H9 (cell line): ENCODE measurements around the gene BCL11B. TPM values are rescaled to one million over a fixed set of nuclear protein-coding genes. Genes with fewer than 3 reads are reported as not detected.

Experiments
- DNase-seq: peaks from one replicate; pipeline ENCODE4 v3.0.0-alpha.2; 2017
- H2AFZ ChIP-seq: one replicate; pipeline ENCODE4 v1.6.1; 2013; ENCODE audit warnings: mild to moderate bottlenecking, low read length, control low read depth, moderate library complexity
- H2AK5ac ChIP-seq: 2 replicates; pipeline ENCODE4 v1.6.1; 2013; ENCODE audit warnings: low read length, control low read depth, mixed read lengths; ENCODE audit not compliant: insufficient read length
- H2BK120ac ChIP-seq: one replicate; pipeline ENCODE4 v1.6.1; 2013; ENCODE audit warnings: low read depth, mild to moderate bottlenecking, low read length, control low read depth, inconsistent platforms; ENCODE audit not compliant: poor library complexity, severe bottlenecking
- H2BK12ac ChIP-seq: 2 replicates; pipeline ENCODE4 v1.6.1; 2013; ENCODE audit warnings: low read length, control low read depth, mixed read lengths, low read depth; ENCODE audit not compliant: insufficient read length
- H2BK15ac ChIP-seq: 2 replicates; pipeline ENCODE4 v1.6.1; 2013; ENCODE audit warnings: low read depth, low read length, control low read depth
- H2BK20ac ChIP-seq: one replicate; pipeline ENCODE4 v1.6.1; 2013; ENCODE audit warnings: low read depth, mild to moderate bottlenecking, low read length, control low read depth, inconsistent platforms; ENCODE audit not compliant: poor library complexity, severe bottlenecking
- H2BK5ac ChIP-seq: 2 replicates; pipeline ENCODE4 v1.6.1; 2013; ENCODE audit warnings: low read length, control low read depth, mixed read lengths; ENCODE audit not compliant: insufficient read length
- H3K14ac ChIP-seq: 2 replicates; pipeline ENCODE4 v1.6.1; 2013; ENCODE audit warnings: low read length, control low read depth; ENCODE audit not compliant: insufficient read depth
- H3K18ac ChIP-seq: 2 replicates; pipeline ENCODE4 v1.6.1; 2013; ENCODE audit warnings: low read depth, mild to moderate bottlenecking, mixed read lengths, low read length, control low read depth; ENCODE audit not compliant: insufficient read length
- H3K23ac ChIP-seq: 2 replicates; pipeline ENCODE4 v1.6.1; 2013; ENCODE audit warnings: low read length, control low read depth, mixed read lengths, low read depth; ENCODE audit not compliant: insufficient read length
- H3K23me2 ChIP-seq: 2 replicates; pipeline ENCODE4 v1.6.1; 2013; ENCODE audit warnings: low read depth, mild to moderate bottlenecking, mixed read lengths, low read length, control low read depth; ENCODE audit not compliant: insufficient read length, poor library complexity, severe bottlenecking
- H3K27ac ChIP-seq: 2 replicates; pipeline ENCODE4 v1.5.1; 2013; ENCODE audit warnings: low read length, control low read depth, mixed read lengths, low read depth; ENCODE audit not compliant: insufficient read length
- H3K27me3 ChIP-seq: 2 replicates; pipeline ENCODE4 v1.6.1; 2013; ENCODE audit warnings: low read length, control low read depth, inconsistent platforms; ENCODE audit not compliant: insufficient read depth
- H3K4ac ChIP-seq: 2 replicates; pipeline ENCODE4 v1.6.1; 2013; ENCODE audit warnings: low read depth, mild to moderate bottlenecking, control low read depth, inconsistent platforms, low read length, moderate library complexity
- H3K4me1 ChIP-seq: 2 replicates; pipeline ENCODE4 v1.6.1; 2013; ENCODE audit warnings: low read length, control low read depth, inconsistent platforms; ENCODE audit not compliant: insufficient read depth
- H3K4me2 ChIP-seq: 2 replicates; pipeline ENCODE4 v1.6.1; 2013; ENCODE audit warnings: low read length, control low read depth, mixed read lengths; ENCODE audit not compliant: insufficient read length, insufficient read depth
- H3K56ac ChIP-seq: 2 replicates; pipeline ENCODE4 v1.6.1; 2013; ENCODE audit warnings: low read depth, mild to moderate bottlenecking, mixed read lengths, low read length, control low read depth; ENCODE audit not compliant: insufficient read length
- H3K79me1 ChIP-seq: 2 replicates; pipeline ENCODE4 v1.6.1; 2013; ENCODE audit warnings: low read depth, mild to moderate bottlenecking, moderate library complexity, low read length, control low read depth, inconsistent platforms; ENCODE audit not compliant: insufficient read depth, poor library complexity, severe bottlenecking
- H3K79me2 ChIP-seq: 2 replicates; pipeline ENCODE4 v1.6.1; 2013; ENCODE audit warnings: low read length, control low read depth, inconsistent platforms; ENCODE audit not compliant: insufficient read depth
- H3K9ac ChIP-seq: 2 replicates; pipeline ENCODE4 v1.6.1; 2013; ENCODE audit warnings: low read length, control low read depth, mixed read lengths; ENCODE audit not compliant: insufficient read length; ENCODE audit errors: extremely low read depth
- H3K9me3 ChIP-seq: one replicate; pipeline ENCODE4 v1.6.1; 2013; ENCODE audit warnings: low read depth, low read length, inconsistent platforms; ENCODE audit not compliant: control insufficient read depth
- H3T11ph ChIP-seq: one replicate; pipeline ENCODE4 v1.6.1; 2013; ENCODE audit warnings: mild to moderate bottlenecking, low read length, control low read depth, inconsistent platforms
- H4K20me1 ChIP-seq: one replicate; pipeline ENCODE4 v1.6.1; 2013; ENCODE audit not compliant: control insufficient read depth, insufficient read length, insufficient read depth
- H4K5ac ChIP-seq: 2 replicates; pipeline ENCODE4 v1.6.1; 2013; ENCODE audit warnings: low read depth, mild to moderate bottlenecking, mixed read lengths, low read length, control low read depth; ENCODE audit not compliant: insufficient read length
- H4K8ac ChIP-seq: replicated peaks from 2 replicates; pipeline ENCODE4 v1.6.1; 2013; ENCODE audit warnings: low read length, control low read depth, mixed read lengths, low read depth; ENCODE audit not compliant: insufficient read length
- H4K91ac ChIP-seq: 2 replicates; pipeline ENCODE4 v1.6.1; 2013; ENCODE audit warnings: low read depth, mild to moderate bottlenecking, moderate library complexity, mixed read lengths, low read length, control low read depth; ENCODE audit not compliant: insufficient read length
- H3K27ac Mint-ChIP-seq, 3 experiments: 2 replicates in 2 of 3; 3 replicates in 1 of 3; pipeline ENCODE4 v1.8.0; 2020 to 2021; ENCODE audit warnings: mixed read lengths in 3 of 3, mild to moderate bottlenecking in 1 of 3, moderate library complexity in 1 of 3
- H3K27me3 Mint-ChIP-seq: 2 replicates; pipeline ENCODE4 v1.8.0; 2021; ENCODE audit warnings: low read depth, mild to moderate bottlenecking, moderate library complexity, mixed read lengths
- H3K36me3 Mint-ChIP-seq, 3 experiments: 2 replicates in 2 of 3; 3 replicates in 1 of 3; pipeline ENCODE4 v1.8.0; 2020 to 2021; ENCODE audit warnings: low read depth in 3 of 3, mixed read lengths in 3 of 3; ENCODE audit not compliant: insufficient read depth in 1 of 3
- H3K4me1 Mint-ChIP-seq, 2 experiments: 2 replicates each; pipeline ENCODE4 v1.8.0; 2020; ENCODE audit warnings: mixed read lengths in 2 of 2
- H3K4me3 Mint-ChIP-seq, 2 experiments: 2 replicates in 1 of 2; 3 replicates in 1 of 2; pipeline ENCODE4 v1.8.0; 2020 to 2021; ENCODE audit warnings: mild to moderate bottlenecking in 2 of 2, mixed read lengths in 2 of 2, moderate library complexity in 1 of 2
- H3K9me3 Mint-ChIP-seq, 2 experiments: 2 replicates in 1 of 2; 3 replicates in 1 of 2; pipeline ENCODE4 v1.8.0; 2020; ENCODE audit warnings: mild to moderate bottlenecking in 2 of 2, mixed read lengths in 2 of 2, moderate library complexity in 1 of 2
- WGBS: extraction: QIAGEN DNeasy Blood & Tissue Kit; methylation state at CpG from one replicate; pipeline ENCODE4 v1.1.7; 2013; ENCODE audit warnings: missing lambda C conversion rate, low lambda C conversion rate, mixed read lengths; ENCODE audit not compliant: insufficient read length; ENCODE audit errors: extremely low coverage; 5-methylcytosine and 5-hydroxymethylcytosine counted together
- total RNA-seq: library from RNA; stranded (reverse); gene quantifications from 2 replicates; pipeline ENCODE4 v1.2.1, GENCODE V29; 2021
- TF ChIP-seq, protein P1 (sequence below): fragments of 200-600 bp; sonication (generic); conservative IDR thresholded peaks from 3 replicates; pipeline ENCODE4 v1.8.0; 2021; ENCODE audit warnings: antibody characterized with exemption, mild to moderate bottlenecking

The BCL11B gene
- total RNA-seq, 1 experiment from 2014 or later: 4.9 TPM

- Mint-ChIP-seq H3K4me1 (peaks cover 5 to 11% of the 10 kb centered on the region in 2 experiments; a peak in 2 of 4 replicates), H3K9me3 (no peaks in the 10 kb centered on the region), H3K4me3 (no peak overlapping the region), H3K36me3 (peaks cover 0 to 4% (median 0%) of the 10 kb centered on the region in 3 experiments; a peak in 1 of 7 replicates), H3K27me3 (no peaks in the 10 kb centered on the region; the same call in 1 of the 2 replicates), H3K27ac (no peak overlapping the region; a peak in 1 of 7 replicates)
- Histone ChIP-seq H4K5ac (no peak overlapping the region), H4K20me1 (no peaks in the 10 kb centered on the region), H4K8ac (no peak overlapping the region), H3K9ac (no peak overlapping the region), H3K56ac (no peak overlapping the region), H3K27ac (no peak overlapping the region), H3K14ac (no peak overlapping the region; the same call in 1 of the 2 replicates), H3K23me2 (no peaks in the 10 kb centered on the region), H3K23ac (no peak overlapping the region), H2AK5ac (no peak overlapping the region), H3K4me1 (no peaks in the 10 kb centered on the region), H2BK120ac (no peak overlapping the region), H2BK20ac (no peak overlapping the region), H3K79me2 (peaks cover 3% of the 10 kb centered on the region; the same call in 1 of the 2 replicates), H3K79me1 (no peaks in the 10 kb centered on the region), H2BK5ac (no peak overlapping the region), H2BK12ac (no peak overlapping the region), H3T11ph (no peak overlapping the region), H3K4ac (no peak overlapping the region), H3K9me3 (no peaks in the 10 kb centered on the region), H3K18ac (no peak overlapping the region), H4K91ac (no peak overlapping the region), H3K27me3 (no peaks in the 10 kb centered on the region), H3K4me2 (no peak overlapping the region), H2BK15ac (no peak overlapping the region), H2AFZ (no peak overlapping the region)
- TF ChIP-seq, protein P1, sequence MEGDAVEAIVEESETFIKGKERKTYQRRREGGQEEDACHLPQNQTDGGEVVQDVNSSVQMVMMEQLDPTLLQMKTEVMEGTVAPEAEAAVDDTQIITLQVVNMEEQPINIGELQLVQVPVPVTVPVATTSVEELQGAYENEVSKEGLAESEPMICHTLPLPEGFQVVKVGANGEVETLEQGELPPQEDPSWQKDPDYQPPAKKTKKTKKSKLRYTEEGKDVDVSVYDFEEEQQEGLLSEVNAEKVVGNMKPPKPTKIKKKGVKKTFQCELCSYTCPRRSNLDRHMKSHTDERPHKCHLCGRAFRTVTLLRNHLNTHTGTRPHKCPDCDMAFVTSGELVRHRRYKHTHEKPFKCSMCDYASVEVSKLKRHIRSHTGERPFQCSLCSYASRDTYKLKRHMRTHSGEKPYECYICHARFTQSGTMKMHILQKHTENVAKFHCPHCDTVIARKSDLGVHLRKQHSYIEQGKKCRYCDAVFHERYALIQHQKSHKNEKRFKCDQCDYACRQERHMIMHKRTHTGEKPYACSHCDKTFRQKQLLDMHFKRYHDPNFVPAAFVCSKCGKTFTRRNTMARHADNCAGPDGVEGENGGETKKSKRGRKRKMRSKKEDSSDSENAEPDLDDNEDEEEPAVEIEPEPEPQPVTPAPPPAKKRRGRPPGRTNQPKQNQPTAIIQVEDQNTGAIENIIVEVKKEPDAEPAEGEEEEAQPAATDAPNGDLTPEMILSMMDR: no peak
- DNase-seq: no peak
- WGBS: no CpG with 5 or more reads among the region's 7 CpGs
Observed at GRCh38 chr14:99214701-99215100, 57.3 kb downstream of the BCL11B start.
